Head of caudate nucleus (tissue), 42 donors: Measurements from ENCODE around the gene DOCK2.
A peak's percentile ranks its signal among the peaks of the same experiment; 100 is the strongest.
"Not testable (repeated sequence)": the region's sequence is repeated elsewhere in the genome, so short reads cannot be mapped to it uniquely, and the experiment has no call there.

Experiments used
- DNase-seq, 42 donors: peaks; one replicate each; pipeline versions ENCODE4 v3.0.0 to v3.0.0-alpha.2; 2020 to 2021; ENCODE audit warnings: mixed read lengths in 7 of 42
- intact Hi-C: fragments of 100-400 bp; cut with DNase I; formaldehyde crosslinking; loops from one replicate; pipeline ENCODE4 v1.15.0; 2022

Gene DOCK2

DNA sequence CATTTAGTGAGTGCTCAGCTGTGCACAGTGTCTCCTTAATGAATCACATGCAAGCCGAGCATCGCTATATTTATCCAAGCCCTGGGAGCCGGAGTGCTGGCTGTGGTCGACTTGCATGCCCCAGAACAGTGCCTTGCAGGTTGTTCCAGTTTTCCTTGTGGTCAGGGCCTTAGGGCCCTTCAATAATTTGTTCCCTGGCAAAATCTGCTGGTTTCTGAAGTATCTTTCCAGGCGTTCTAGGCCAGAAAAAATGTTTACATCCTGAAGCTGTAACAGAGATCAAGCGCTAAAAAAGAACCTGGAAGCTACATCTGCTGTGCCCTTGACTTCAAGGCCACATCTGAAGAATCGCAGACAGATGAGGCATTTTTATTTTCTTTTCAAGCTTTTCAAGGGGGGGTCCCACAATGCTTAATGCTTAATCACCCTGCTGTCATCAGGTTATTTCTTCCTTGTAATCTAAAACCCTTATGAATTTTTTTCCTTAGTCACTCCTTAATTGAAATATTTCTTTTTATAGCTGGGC, 105.8 kb downstream of the DOCK2 start:
- DNase-seq, result no peak
- intact Hi-C loops, result no loop called here

DNA sequence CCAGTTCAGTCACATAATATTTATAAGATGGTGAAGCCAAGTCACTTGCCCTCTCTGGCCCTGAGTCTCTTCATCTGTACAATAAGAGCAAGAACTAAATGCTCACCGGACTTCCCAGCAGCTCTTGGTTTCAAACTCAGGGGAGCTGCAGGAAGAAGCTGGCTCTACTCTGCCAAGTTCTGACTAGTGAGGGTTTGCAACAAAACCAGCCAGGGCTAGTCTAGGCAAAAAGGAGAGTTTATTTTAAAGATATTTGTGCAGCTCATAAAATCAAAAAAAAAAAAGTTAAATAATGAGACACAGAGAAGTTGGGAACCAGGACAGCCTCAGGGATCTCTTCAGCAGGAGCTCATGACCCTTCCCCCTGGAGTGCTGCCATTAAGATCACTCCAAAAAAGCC, 107.3 kb downstream of the DOCK2 start:
- no peak for DNase-seq
- intact Hi-C loops, result no loop called here

DNA sequence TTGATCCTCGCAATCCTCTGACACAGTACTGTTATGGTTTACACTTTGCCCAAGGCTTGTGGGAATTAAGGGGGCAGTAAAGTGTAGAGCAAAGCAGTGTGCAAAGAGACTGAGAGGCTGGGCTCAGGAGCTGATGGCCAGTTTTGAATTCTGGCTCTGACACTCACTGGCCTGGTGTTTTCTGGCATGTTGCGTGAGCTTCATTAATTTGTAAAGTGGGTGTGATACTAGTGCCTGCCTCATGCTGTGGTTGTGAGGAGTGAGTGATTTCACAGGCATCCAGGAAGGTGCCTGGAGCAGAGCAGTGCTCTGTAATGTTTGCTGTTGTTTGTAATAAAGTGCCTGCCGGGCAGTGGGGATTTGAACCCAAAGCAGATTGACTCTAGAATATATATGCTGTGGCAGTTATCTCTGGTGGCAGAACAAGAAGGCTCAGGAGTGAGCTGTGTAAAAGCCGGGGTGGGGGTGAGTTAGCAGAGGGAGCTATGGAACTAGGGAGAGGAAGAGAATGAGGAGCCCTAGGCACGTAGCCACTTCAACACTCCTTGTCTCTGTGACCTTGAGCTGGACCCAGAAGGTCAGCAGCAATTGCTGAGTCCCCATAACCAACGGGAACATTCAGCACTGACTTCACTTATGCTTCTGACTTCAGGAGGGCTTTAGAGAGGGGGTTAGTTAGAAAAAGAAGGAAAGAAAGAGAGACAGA, 108.5 kb downstream of the DOCK2 start:
- DNase-seq, result no peak
- intact Hi-C loops, result no loop called here

DNA sequence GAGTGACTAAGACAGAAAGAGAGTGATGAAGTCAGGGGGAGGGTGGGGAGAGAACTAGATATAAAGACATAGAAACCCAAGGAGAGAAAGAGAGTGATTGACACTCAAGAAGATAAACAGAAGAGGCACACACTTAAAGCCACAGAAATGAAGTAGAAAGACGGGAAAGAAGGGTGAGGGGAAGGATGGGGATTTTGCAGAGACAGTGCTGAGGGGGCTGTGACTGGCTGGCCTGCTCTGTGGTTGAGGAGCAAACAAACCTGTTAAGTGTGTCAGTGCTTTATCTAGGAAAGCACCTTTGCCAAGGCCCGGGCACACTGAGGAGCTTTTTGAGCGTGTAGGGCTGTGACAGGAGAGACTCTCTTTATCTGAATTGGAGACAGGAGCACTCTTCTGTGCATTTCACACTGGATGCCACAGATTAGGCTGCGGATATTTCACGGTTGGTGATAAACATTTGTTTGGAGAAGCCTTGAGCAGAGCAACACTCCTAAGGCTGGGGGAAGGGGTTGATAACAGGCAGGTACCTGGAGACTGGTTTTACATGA, 109.1 kb downstream of the DOCK2 start:
- intact Hi-C loops, result no loop called here
- DNase-seq, result no peak

DNA sequence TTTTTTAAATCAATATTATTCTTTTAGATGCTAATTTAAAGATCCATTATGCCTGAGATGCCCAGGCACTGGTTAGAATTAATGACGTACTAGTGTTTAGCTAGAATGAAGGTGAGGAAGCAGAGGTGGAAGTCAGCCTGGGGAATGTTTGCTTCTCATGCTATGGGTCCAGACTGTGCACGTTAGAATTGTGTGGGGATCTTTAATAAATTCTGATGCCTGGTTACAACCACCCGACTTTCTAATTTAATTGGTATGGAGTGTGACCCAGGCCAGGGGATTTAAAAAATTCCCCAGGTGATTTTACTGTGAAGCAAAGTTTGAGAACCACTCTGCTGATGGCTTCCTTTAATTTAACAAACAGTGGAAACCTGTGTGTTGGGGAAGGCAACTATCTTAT, 111.1 kb downstream of the DOCK2 start:
- intact Hi-C loops, result no loop called here
- DNase-seq, result no peak

DNA sequence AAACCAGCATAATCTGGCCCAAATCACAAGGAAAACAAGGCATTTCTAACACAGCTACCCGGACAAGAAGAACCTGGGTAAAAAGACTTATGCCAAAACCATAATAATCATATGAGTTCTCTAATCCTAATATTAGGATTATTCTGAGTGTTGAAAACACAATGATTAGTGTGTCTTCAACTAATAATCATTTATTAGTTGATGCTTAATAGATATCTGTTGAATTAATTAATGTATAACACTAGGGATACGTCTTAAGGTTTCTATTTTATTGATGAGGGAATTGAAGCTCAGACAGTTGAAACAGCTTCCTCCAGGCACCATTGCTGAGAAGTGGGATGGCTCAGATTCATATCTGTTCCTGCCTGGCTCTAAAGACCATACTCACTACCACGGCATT, 112.2 kb downstream of the DOCK2 start:
- intact Hi-C loops, result no loop called here
- DNase-seq, result no peak

DNA sequence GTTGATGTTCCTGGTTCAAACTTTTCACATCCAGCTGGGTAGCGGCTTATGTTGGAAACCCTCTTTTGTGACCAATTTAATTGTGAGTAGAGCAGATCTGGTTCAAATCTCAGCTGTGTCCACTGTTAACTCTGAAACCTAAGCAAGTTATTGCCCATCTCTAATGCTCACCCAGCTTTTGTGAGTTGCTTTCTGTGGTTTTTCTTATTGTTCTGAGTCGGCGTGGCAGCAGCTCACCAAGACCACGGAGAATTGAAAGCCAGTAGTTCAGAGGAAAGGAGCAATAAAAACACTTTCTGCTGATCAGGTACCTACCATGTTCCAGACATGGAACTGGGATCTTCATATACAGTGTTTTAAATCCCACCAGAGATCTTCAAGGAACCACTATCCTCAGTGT, 114.4 kb downstream of the DOCK2 start:
- no peak for DNase-seq
- intact Hi-C loops, result no loop called here

DNA sequence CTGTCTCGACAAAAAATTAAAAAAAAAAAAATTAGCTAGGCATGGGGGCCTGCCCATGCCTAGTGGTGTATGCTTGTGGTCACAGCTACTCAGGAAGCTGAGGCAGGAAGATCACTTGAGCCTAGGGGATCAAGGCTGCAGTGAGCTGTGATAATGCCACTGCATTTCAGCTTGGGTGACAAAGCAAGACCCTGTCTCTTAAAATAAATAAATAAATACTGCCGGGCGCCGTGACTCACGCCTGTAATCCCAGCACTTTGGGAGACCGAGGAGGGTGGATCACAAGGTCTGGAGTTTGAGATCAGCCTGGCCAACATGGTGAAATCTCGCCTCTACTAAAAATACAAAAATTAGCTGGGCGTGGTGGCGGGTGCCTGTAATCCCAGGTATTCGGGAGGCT, 115.5 kb downstream of the DOCK2 start:
- DNase-seq, intact Hi-C loops: not testable (repeated sequence)

DNA sequence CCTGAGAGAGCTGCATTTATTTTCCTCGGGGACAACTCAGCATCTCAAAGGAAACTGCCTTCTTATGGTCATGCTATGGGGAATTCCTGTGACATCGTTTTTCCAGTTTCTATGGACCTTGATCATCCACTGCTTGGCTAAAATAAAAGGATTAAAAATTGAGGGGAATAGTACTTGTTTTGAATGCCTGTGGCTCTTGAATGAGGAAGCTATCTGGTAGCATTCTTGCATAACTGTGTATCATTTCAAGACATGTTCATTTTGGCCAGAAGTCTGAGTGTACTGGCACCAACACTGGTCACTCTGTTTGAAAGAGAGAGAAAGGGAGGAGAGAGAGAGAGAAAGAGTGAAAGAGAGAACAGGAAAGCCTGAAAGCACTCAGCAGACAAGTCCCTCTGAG, 116.7 kb downstream of the DOCK2 start:
- no peak for DNase-seq
- intact Hi-C loops, result no loop called here

DNA sequence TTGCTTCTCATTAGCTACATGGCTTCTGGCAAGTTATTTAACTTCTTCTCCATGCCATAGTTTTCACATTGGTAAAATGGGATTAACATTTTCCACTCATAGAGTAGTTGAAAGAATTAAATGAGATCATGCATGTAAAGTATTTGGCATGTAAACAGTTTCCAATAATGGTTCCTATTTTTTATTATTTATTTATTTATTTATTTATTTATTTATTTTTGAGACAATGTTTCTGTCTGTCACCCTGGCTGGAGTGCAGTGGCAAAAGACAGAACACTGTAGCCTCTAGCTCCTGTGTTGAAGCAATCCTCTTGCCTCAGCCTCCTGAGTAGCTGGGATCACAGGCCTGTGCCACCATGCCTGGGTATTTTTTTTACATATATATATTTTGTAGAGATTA, 117.7 kb downstream of the DOCK2 start:
- DNase-seq, result no peak
- intact Hi-C loops, result no loop called here

DNA sequence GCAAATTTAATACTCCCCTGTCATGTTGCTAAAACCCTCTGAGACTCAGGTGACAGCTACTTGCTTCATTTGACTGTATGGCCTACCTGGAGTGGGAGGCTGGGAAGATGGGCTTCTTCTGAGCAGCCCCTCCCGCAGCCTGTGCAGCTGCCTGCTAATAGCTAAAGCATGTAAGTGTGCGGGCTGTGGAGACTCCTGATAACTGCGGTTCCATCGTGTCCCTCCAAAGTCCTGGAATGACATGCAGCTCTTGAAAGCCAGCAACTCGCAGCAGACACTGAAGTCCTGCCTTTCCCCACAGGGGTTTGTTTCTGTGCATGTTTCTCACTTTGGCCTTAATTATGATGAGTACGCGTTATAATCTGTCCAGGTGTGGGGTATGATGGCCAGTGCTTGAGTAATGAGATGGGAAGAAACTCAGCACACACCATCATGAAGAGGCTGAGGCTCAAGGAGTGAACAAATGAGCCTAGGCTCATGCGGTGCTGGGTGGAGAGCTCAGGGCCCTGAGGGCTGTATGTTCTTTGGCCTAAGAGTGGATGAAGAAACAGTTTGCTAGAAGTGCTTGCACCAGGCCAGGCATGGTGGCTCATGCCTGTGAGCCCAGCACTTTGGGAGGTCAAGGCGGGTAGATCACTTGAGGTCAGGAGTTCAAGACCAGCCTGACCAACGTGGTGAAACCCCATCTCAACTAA, 119.1 kb downstream of the DOCK2 start:
- intact Hi-C loops, result no loop called here
- DNase-seq, result no peak

DNA sequence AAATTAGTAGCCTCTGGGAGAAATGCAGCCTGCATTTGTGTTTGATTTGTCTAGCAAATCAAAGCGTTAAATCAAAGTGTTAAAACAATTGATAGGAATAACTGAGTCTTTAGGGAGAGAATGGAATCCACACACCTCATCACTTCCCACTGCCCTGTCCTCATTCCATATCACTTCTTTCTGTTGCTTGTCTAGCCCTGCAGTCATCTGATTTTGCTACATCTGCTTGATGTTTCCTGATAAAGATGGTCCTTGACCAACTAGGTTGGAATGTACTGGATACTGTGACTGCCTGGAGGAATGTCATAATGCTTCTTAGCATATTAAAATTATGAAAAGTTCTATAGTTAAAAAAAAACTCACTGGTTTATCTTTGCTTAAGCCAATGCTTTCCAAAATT, 119.9 kb downstream of the DOCK2 start:
- intact Hi-C loops, result no loop called here
- no peak for DNase-seq

DNA sequence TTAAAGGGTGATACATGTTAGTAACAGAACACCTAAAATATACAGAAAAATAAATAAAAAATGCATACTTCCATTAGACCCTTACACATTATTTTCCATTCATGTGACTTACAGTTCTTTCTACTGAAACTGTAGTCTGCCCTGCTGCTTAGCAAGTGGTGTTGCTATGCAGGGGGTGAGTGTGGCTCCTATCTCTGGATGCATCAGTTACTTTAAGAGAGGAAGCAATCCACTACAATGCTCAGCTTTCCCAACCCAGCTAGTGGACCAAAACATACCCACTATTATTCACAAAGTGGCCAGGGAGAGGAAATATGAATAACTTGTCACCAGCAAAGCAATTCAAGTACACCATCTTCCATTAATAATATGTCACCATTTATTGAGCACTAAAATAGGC, 121.8 kb downstream of the DOCK2 start:
- intact Hi-C loops, result no loop called here
- DNase-seq, result no peak

DNA sequence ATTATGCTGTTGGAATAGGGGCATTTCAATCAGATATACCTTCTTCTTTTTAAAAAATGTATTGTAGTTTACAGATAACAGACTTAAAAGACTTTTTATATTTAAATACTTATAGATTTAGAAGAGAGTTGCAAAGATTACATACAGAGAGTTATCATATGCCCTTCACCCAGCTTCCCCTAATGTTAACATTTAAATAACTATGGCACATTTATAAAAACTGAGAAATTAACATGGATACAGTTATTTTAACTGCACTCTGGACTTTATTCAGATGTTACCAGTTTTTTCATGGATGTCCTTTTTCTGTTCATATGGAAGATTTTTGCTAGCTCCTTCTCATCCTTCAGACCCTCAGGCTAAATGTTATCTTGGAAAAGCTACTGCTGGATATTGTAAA, 123.2 kb downstream of the DOCK2 start:
- intact Hi-C loops, result no loop called here
- DNase-seq, result no peak

DNA sequence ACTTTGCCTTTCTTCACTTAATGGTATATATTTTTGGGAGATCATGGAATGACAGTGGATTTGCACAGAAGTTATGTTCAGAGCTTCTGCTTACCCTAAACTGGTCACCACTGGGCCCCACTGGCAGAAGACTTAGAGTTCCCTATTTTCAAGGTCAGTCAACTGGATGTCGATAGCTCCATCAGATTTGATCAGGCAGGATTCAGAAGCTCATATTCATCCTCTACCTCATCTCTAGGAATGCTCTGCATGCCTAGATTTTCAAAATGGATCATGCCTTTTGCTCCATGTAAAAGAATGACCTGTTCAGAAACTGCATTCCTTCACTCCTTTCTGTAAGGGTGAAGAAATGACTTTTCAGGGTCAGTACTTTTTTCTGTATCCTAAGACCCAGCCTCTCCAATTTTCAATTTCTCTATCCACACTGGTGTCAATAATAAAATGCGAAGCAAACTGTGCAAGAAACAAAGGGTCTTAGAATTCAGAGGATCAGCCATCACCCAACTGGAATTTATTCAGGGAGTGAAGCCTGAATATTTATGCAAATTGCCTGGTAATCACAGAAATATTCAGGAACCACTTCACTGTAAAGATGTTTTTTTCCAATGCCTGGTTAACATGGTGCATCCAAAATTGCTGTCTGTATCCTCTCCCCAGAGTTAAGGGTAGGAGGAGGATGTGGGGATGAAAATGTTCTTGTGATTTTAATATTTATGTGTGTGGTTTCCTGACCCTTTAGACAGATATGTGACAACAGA, 125.4 kb downstream of the DOCK2 start:
- no peak for DNase-seq
- intact Hi-C loops, result no loop called here

DNA sequence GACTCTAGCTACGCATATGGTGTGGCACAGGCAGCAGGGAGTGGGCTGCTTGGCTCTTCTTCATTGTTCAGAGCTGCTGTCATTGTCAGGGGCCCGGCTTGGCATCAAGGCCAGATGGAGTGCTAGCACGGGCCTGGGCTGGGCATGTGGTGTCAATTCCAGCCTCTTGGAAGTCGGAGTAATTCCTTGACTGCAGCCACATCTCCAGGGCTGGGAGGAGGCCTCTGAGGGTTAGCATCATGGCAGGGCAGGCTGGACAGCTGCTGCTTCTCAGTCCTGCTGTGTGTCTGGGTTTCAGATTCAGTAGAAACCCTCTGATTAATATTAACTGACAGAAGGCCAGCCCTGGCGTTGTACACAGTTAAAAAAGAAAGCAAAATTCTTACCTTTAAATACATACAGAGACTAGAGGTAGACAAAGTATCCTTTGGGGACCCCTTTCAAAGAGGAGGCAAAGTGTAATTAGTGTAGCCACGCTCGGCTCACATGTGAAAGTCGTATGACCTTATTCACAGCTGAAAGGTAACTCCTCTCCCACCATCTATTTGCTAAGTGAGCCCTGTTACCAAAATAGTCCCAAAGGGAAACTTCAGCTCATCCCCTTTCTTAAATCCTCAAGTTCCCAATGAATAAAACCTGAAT, 126.4 kb downstream of the DOCK2 start:
- intact Hi-C loops, result no loop called here
- DNase-seq, result peak in 9 of 42 donors; percentile 3 to 48 (median 16)

DNA sequence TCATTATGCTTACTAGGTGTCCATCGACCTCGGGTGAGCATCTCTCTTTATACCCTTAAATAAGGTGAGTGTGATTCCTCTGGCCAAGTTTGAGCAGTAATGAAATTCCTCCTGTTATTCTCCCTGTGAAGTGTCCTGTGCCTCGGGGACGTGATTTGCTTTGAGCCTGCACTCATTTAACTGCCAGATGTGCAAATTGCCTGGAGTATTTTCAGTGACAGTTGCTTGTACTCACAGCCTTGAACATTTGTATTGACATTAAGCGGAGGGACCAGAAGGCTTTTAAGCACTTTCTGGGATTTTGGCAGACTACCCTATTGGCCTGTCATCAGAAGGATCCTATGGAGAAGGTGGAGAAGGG, 126.9 kb downstream of the DOCK2 start:
- DNase-seq, result no peak
- intact Hi-C loops, result no loop called here

DNA sequence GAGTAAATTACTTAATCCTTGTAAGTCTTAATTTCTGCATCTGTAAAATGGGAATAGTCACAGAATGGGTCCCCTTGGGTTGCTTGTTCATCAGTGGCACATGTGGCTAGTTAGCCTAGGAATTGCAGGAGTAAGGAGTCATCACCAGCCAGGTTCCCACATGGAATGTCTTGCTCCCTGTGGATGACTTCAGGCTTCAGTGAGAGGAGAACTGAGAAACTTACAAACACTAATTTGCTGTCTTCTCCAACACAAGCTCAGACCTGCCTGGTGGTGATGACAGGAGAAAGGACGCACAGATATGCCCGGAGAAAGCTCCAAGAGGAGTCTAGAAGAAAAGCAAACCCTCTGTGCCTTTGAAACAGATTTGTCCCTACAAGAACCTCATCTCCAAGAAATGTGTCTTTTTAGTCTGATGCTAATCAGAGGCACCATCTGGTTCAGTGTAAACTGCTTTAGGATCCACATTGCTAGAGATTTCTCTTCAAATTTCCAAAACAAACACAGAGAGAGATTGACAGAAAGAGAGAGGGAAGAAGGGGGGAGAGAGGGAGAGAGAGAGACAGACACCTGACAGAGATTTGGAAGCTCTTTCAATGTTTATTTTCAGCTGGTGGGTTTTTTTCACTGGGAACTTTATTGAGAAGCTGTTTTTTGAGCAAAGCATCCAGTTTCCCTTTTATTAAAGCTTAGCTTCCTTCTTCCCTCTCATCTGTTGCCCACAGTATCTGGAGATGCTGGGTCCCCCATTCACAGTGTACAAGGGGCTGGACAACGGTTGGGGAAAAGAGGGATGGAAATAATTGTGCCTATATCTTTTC, 128.3 kb downstream of the DOCK2 start:
- intact Hi-C loops, result no loop called here
- DNase-seq, result no peak

DNA sequence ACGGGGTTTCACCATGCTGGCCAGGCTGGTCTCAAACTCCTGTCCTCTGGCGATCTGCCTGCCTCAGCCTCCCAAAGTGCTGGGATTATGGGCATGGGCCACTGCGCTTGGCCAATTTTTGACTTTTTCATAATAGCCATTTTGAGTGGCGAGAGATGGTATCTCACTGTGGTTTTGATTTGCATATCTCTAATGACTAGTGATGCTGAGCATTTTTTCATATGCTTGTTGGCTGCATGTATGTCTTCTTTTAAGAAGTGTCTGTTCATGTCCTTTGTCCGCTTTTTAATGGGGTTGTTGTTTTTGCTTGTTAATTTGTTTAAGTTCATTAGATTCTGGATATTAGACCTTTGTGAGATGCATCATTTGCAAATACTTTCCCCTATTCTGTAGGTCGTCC, 129.9 kb downstream of the DOCK2 start:
- intact Hi-C loops, DNase-seq: not testable (repeated sequence)
